HG03521 (cell line): ENCODE measurements around the gene AP5Z1.

Experiments
- ATAC-seq: cut with Tn5 transposase; IDR thresholded peaks from one replicate; pipeline ENCODE4 v1.9.1; 2021; ENCODE audit warnings: mild to moderate bottlenecking, moderate library complexity; ENCODE audit not compliant: unreplicated experiment

The AP5Z1 gene

DNA sequence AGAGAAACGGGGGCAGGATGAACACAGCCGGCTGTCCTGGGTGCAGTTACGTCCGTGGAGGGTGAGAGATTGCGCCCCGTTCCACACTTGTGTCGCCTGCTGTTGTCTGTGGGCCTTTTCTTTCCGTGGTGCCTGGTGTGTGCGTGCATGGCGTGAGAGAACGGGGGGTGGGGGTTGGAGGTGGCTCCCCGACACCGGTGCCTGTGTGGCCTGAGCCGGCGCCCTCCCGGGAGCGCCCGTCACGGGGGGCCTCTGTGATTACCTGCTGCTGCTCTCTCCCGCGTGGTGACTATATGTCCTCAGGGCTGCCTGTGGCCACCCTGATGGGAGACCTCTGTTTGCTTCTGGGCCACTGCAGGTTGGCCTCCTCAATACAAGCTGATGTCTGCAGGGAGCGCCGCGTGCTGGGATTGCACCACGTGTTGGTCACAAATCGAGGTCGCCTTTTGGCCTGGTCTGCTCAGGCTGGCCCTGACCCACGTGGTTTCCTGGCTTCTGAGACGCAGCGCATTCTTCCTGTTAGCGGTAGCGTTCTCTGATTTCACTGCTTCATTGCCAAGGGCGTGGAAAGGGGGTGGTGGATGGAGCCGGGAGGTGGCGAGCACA is 10.9 kb upstream of the AP5Z1 start:
- no peak for ATAC-seq

DNA sequence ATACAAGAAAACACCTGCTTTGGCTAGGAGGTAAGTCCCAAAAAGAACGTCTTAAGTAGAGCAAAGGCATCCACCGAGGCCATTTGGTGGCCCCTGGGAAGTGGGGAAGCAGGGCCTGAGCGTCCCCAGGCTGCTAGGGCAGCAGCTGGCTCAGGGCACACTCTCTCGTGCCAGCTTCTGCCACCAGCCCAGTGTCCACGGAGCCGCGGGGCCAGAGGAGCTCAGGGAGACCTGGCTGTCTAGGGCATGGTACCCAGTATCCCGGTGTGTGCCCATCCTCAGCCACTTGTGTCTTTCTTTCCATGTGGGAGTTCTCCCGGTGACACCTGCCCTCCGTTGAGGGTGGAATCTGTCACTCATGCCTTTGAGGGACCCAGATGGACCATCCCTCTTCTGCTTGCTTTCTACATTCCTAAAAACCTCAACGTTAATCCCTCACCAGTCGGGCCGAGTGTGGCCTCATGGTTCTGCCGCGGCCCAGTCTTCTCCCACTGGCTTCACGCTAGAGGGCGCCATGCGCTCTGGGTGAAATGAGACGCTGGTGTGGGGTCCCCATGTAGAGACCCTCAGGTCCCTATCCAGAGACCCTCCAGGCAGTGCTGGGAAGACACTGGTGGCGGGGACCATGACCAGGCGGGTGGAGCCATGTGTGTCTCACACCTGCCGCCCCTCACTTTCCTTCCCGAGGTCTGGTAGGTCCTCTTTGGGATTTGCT is 9.5 kb upstream of the AP5Z1 start:
- no peak for ATAC-seq

DNA sequence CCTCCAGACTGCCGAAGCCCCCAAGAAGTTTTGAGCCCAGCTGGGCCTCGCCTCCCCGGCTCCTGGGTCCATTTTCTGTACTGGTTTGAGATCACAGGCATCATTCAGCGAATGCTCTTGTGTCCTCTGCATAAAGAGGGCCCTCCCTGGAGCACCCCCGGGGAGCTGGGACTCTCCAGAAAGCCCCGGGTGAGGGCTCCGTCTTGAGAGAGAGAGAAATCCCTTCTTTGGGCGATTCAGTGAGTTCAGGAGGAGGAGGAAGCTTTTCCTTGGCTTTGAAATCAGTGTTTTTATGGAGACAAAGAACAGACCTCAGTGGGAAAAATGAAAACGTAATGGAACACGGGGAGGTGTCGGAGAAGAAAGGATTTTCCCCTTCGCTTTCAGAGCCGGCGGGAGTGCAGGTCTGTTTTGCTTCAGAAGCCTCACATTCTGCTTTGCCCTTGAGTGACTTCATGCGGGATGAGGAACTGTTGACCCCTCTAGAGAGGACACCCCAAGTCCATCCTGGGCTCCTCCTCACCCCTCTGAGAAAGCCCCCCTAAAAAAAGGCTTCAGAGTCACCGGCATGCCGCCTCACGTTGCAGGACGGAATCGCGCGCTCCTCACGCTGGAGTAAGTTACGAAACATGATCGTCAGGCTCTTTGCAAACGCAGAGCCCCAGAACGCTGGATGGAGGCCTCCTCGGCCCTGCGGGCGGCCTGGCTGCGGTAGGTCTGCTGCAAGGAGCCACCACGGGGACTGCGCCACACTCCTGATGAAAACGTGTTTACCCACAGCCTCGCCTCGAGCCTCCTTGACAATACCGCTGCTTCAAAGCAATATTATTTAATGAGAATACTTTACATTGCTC is 8.5 kb upstream of the AP5Z1 start:
- no peak for ATAC-seq

DNA sequence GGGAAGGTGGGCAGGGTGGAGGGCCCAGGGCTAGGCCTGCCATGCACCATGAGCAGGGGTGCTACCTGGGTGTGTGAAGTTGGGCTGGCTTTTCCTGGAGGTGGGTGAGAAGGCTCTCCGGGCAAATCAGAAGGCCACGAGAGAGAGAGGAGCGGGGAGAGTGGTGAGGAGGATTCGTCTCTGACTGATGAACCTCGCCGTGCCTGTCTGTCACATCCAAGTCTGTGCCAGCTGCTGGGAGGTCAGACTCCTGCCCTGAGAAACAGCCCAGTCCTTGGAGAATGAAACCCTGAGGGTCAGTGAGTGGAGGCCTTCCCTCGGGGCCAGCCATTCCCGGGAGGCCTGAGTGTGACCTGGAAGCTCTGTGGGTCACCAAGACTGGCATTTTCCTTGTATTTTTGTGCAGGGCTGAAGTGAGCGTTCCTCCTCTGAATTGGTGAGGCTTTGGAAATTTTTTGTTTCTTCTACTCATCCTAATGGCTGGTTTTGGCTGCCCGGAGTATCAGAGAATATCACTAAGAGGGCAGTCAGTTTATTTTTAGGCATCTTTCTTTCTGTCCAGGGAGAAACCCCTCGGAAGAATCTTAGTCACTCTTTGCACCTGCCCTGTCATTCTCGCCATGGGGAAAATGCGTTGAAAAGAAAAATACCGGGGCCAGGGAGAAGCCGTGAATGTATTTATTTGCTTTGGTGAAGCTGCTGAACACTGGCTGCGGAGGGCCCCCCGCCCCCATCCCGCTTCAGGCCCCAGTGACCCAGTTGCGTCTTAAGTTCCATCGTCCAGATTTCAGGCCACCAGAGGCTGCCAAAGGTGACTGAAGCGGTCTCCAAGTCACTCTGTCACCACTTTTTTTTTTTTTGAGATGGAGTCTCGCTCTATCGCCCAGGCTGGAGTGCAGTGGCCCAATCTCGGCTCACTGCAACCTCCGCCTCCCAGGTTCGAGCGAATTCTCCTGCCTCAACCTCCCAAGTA is 6.5 kb upstream of the AP5Z1 start:
- no peak for ATAC-seq

DNA sequence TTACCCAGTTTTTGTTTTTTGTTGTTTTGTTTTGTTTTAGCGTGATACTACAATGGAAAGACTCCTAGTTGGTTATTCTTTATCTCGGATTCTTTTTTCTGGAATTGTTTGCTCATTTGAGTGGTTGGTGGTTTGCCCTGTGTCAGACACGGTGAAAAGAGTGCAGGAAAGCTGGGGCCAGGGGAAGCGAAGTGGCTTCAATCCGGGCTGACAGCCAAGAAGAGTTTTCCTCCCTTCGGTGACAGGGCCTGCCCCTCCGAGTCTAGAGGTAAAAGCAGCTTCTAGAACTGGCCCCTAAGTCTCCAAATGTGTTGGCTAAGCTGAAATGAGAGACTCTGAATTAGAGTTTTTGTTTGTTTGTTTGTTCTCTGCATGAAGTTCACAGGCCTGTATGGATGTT is 5.7 kb upstream of the AP5Z1 start:
- ATAC-seq, result no peak

DNA sequence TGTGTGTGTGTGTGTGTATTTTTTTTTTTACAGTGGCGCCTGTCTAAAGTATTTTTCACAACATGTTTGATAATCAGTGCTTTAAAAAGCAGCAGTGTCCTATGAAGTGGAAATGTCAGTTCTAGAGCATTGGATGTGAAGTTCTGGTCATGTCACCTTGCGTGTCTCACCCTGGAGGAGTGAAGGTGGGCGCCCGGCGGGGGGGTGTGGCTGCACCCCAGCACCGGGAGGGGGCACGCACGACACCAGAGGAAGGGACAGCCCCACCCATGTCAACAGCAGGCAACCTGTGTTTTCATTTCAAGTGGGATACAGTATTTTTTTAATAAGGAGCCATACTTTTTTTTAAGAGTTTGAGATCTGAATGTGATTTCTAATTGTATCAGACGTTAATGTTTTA is 4.5 kb upstream of the AP5Z1 start:
- ATAC-seq, result no peak

DNA sequence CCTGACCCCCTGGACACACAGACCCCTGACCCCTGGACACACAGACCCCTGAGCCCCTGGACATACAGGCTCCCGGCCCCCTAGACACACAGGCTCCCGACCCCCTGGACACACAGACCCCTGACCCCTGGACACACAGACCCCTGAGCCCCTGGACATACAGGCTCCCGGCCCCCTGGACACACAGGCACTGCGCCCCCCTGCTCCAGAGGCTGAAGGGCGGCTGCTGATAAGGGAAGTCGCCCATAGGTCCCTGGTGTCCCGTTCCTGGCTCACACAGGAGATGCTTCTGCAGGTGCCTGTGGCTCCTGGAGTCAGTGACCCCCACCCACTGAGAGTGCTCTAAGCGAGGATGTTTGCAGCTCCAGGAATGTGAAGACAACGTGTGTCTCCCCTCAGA is 3.7 kb upstream of the AP5Z1 start:
- no peak for ATAC-seq

DNA sequence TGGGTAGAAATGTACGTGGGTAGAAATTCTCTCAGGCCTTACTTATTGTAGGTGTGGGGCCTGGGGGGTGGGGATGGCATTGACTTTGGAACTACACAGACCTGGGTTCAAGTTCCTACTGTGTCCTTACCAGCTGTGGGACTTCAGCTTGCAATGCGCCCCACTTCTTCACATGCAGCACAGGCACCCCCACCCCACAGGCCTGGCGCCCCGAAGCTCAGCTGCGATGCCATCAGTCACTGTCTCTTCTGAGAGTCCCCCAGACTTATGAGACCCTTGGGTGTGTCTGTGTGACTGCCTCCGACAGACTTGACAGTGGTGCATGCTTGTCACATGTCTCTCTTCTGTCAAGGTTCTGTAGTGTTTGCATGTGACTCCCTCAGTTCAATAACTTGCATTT is 3.1 kb upstream of the AP5Z1 start:
- ATAC-seq, result no peak

DNA sequence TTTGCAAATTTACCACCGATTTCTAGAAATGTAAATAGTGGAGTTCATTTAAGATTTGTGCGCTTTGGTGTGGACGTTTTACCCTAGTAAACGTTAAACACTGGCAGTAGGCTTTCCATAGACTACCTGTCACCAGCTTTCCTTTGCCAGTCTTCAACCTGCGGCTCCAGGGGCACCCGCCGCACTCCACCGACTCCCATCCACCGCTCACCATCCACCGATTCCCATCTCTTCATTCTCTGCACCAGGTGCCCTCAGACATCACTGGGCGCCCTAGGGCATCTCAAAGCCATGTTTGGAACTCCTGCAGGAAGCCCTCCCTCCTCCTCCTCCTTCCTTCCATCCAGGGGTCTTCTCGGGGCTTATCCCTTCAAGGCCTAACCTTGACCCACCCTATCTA is 1.4 kb upstream of the AP5Z1 start:
- ATAC-seq, result no peak

DNA sequence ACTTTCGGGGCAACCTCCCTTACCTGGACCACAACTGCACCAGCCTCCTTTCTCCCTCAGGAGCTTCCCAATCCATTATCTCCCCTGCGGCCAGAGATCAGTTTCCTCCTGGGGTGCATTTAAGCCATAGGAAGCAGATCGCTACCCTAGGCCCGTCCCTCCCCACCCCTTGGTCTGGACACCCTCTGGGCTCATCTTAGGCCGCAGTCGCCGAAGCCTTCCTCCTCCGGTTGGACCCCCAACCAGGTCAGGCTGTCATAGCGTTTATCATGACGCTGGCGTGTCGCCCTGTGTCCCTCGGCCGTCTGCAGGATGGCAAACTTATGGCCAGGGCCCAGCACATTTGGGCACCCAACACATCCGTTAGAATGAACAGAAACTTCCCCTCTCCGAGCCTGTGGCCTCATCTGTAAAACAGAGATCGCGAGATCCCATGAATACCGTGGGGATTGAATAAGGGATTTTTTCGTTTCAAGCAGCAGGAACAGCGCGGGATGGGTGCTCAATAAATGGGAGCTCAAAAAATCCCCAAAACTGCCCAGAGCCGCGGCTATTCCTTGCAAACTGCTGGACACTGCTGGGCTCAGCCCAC is 669 bp upstream of the AP5Z1 start:
- peak; percentile 17 for ATAC-seq

DNA sequence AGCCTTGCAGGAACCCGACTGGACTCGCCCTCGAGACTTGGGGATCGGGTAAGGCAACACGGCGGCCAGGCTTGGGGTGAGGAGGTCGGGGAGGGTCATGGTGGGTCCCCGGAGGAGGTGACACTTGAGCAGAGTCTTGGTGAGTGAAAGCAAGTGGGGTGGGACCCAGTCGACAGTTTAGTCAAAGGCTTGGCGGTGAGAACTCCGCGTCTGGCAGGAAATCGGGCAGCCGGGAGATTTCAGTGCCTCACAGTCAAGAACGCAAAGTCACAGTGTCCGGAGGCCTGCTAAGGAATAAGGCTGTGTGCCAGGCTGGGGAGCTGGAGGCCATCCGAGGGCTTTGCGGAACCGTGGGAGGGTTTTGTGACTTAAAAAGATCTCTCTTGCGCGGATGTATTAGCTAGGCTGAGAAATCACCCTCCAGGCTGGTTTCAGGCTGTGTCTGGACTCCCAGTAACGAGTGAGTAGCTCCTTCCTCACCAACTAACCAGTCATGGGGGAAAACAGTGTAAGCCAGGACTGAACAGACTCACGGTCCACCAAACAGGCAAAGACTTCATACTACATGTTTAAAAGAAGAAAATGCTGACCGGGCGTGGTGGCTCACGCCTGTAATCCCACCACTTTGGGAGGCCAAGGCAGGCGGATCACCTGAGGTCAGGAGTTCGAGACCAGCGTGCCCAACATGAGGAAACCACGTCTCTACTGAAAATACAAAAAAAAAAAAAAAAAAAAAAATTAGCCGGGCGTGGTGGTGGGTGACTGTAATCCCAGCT is 613 bp downstream of the AP5Z1 start:
- ATAC-seq, result no peak

DNA sequence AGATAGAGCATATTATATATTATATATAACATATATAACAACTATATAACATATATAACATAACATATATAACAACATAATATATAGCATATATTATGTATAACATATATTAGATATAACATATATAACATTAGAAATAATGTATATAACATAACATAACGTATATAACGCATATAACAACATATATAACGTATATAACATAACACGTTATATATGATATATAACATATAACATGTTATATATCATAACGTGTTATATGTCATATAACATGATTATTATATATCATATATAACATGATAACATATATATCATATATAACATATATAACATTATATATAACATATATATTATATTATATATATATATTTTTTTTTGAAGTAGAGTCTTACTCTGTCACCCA is 3.7 kb downstream of the AP5Z1 start:
- ATAC-seq, result no peak

DNA sequence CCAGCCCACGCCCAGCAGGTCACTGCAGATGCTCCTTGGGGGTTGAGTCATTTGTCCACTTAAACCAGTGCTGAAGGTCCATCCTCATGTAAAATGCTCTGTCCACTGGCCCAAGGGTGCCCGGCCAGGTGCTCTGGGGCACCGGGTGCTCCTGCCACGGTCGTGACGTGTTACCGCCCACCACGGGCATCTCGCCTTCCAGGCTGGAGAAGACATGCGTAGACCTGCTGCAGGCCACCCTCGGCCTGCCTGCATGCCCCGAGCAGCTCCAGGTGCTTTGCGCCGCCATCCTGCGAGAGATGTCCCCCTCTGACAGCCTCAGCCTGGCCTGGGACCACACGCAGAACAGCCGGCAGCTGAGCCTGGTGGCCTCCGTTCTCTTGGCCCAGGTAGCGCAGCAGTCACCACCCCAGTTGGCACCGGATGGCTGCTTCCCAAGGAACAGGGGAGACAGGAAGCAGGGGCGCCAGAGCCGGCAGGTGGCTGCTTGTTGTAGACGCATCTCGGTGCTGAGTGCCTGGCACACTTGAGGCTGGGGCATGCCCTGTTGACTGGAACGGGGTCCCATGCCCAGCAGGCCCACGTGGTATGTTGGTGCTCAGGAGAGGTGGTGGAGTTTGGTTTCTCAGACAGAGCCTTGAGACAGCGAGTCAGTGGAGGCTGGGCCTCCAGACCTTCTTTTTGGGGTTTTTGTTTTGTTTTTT is 6.1 kb downstream of the AP5Z1 start:
- ATAC-seq, result no peak

DNA sequence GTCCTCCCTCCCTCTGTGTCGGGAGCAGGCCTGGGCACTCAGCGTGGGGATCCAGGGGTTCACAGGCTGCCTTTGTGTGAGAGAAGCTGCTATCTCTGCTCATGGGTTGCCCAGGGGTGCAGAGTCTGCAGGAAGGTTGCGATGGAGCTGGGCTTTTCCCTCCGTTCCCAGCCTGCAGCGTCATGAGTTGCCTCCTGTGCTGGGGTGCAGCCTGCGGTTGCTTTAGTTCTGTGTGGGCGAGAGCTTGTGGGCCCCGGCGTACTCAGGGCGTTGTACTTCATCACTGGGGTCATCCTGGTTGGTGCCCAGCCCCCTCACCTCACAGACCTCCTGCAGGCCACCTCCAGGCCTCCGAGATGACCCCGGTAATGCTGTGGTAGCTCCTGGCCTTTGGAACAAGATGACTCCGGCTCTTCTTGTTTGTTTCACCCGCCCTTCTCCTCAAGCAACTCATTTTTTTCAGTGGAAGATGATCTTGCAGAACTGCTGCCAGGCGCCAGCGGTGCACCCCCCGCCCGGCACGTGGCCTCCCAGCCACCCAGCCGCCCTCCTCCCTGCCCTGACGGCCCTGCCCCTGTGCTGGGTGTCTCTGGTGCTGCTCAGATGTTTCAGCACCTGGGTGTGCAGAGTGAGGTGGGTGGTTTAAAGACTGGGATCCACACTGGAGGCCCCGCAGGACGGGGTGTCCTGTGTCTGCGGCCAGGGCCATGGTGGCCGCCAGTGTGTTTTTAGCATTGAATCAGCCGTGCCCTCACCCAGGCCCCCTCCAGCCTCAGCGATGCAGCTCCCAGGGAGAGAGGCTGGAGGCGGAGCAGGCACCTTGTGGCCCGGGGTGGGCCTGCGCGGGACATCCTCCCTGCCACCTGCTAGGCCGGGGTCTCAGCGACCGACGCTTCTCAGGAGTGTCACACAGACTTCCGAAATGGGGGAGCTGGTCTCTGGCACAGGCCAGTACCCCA is 7.2 kb downstream of the AP5Z1 start:
- no peak for ATAC-seq

DNA sequence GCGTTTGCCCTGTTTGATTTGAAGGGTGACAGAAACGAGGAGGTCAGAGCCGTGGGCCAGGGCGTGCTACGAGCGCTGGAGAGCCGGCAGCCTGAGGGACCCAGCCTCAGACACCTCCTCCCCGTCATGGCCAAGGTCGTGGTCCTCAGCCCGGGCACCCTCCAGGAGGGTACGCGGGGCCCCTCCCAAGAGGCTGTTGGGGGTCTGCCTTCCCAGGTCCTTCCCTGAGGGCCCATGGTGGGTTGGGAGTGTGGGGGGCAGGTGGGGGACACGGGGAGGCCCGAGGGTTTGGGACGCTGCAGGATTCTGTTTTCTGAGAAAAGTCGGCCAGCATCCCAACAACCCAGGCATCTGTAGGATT is 7.8 kb downstream of the AP5Z1 start:
- no peak for ATAC-seq

DNA sequence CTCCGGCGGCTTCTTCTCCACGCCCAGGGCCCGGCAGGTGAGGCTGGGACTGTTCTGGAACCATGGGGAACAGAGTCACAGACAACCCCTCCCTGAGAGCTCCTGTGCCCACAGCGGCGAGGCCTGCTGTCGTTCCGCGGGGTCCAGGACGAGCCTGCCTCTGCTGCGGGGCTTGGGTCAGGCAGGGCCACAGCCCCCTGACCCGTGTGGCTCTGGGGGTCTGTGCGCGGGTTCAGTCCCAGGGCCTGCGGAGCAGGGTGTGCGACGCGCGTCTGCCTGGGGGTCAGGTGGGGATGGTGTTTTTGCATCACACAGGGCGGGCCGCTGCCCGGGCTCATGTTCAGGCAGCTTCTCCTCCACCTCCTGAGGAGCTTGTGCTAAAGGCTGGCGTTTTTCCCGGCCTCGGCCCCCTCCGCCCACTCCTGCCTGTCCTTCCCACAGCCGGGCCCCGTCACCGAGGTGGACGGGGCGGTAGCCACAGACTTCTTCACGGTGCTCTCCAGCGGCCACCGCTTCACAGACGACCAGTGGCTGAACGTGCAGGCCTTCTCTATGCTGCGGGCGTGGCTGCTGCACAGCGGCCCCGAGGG is 8.4 kb downstream of the AP5Z1 start:
- ATAC-seq, result no peak

DNA sequence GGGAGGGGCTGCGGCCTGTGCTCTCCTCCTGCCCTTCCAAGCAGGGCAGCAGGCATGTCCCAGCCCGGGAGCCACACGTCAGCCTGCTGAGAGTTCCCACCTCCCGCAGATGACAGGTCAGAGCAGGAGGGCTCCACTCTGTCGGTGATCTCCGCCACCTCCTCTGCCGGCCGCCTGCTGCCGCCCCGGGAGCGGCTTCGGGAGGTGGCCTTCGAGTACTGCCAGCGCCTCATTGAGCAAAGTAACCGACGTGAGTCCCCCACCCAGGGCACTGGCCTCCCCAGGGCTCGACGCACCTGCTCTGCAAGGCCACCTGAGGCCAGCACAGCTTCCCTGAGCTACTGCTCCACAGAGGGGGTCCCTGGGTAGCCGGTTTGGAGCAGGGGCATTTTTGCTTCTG is 9.4 kb downstream of the AP5Z1 start:
- ATAC-seq, result no peak

DNA sequence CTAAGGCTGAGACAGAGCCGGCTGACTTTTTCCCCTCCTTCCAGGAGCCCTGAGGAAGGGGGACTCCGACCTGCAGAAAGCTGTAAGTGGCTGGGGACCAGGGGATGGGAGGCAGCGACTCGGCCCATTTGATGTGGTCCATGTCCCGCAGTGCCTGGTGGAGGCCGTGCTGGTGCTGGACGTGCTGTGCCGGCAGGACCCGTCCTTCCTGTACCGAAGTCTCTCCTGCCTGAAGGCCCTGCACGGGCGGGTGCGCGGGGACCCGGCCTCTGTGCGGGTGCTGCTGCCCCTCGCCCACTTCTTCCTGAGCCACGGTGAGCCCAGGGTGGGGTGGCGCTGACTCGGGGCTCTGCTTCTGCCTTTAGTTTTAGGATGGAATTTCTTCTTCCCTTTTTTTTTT is 9.9 kb downstream of the AP5Z1 start:
- ATAC-seq, result no peak
